ENCODE measurements around the gene CCDC57.

The CCDC57 gene

GRCh38 chr17:82097184-82097918, 115.3 kb downstream of the CCDC57 start:
- H3K4me3 ChIP-seq (ENCODE audit: low read depth, low read length), result peak overlapping the region; percentile 73
- DNase-seq (ENCODE audit: low read depth), result peak; percentile 79

GRCh38 chr17:82096709-82097183, 115.9 kb downstream of the CCDC57 start:
- H3K4me3 ChIP-seq (ENCODE audit: low read depth, low read length), result peak overlapping the region; percentile 73
- TF ChIP-seq CTCF (conservative IDR thresholded peaks at IDR 0.05; ENCODE audit: low read depth, low read length), result no peak
- DNase-seq (ENCODE audit: low read depth), result no peak

More at GRCh38 chr17:82097184-82097918, 115.3 kb downstream of the CCDC57 start:
- TF ChIP-seq CTCF (conservative IDR thresholded peaks at IDR 0.05; ENCODE audit: low read depth, low read length), result no peak

- peak overlapping the region; percentile 73 for H3K4me3 ChIP-seq (ENCODE audit: low read depth, low read length)
- peak; percentile 38 for DNase-seq (ENCODE audit: low read depth)
- no peak for TF ChIP-seq CTCF (conservative IDR thresholded peaks at IDR 0.05; ENCODE audit: low read depth, low read length)
Observed at GRCh38 chr17:82095777-82096708, 116.6 kb downstream of the CCDC57 start.

DNA sequence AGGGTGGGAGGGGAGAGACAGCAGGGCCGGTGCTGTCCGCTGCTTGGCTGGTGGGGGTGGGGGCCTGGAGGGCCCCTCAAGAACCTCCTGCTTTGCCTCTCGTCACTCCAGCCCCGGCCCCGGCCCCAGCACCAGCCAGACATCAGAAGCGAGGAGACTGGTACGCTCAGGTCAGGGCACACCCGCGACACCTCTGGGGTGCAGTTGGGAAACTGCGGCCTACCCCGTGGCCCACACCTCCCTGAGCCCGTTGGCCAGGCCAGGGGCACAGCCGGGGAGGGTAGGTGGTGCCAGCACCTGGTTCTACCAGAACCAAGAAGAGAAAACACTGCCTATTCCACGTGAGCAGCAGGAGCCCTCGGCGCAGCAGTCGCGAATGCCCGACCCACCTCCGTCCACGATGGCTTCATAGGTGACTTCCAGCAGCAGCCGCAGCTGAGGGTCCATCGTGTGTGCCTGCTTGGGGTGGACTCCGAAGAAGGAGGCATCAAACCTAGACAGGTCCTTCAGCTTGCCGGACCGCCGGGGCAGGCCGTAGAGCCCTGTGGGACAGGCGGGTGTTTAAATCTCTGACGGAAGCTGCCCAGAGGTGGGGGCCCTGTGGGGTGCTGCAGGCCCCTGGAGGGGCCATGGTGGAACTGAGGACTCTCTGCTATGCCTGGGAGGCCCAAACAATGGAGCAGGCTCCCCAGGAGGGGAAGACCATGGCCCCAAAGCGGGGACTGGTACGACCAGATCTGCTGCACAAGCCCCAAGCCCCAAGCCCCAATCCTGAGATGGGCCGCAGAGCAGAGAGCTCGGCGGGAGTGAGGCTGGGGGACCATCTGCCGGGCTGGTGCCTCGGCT, 117.5 kb downstream of the CCDC57 start:
- no peak overlapping the region for H3K4me3 ChIP-seq (ENCODE audit: low read depth, low read length)
- no peak for DNase-seq (ENCODE audit: low read depth)
- no peak for TF ChIP-seq CTCF (conservative IDR thresholded peaks at IDR 0.05; ENCODE audit: low read depth, low read length)

DNA sequence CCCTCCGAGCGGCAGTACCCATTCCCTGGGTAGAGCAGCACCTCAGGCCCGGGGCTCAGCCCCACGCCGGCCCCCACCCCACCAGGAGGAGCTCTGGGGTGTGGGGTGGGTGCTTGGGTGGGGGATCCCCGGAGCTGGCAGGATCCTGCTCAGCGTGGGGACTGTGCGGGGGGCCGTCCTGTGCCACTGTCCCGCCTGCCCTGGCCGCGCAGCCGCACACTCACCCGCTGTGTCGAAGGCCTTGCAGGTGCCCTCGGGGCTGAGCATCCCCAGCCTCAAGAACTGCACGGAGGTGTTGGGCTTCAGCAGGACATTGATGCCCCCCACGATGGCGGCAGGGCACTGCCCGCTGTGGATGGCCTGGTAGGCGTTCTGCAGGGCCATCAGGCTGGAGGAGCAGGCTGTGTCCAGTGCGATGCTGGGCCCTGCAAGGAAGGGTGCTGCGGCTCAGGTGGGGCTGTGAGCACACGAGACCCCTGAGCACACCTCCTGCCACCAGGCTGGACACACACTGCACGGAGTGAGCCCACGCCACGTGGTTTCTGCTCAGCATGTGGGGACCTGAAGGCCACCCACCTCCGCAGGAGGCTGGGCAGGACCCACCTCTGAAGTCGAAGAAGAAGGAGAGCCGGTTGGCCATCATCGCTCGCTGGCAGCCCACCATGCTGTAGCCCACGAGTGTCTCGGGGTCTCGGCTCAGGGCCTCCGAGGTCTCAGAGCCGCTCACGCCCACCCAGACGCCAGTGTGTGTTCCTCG, 119.5 kb downstream of the CCDC57 start:
- DNase-seq (ENCODE audit: low read depth), result no peak

More for the DNA sequence above, 119.5 kb downstream of the CCDC57 start:
- H3K4me3 ChIP-seq (ENCODE audit: low read depth, low read length), result no peak overlapping the region
- TF ChIP-seq CTCF (conservative IDR thresholded peaks at IDR 0.05; ENCODE audit: low read depth, low read length), result no peak

Measured in choroid plexus epithelial cell (primary cell).